ENCODE data around the gene ZDHHC11. TPM values are rescaled to one million over a fixed set of nuclear protein-coding genes. Genes with fewer than 3 reads are reported as not detected.
A peak's percentile ranks its signal among the peaks of the same experiment; 100 is the strongest.

The ZDHHC11 gene
- total RNA-seq, 1 experiment from 2014 or later = 3.6 TPM

DNA sequence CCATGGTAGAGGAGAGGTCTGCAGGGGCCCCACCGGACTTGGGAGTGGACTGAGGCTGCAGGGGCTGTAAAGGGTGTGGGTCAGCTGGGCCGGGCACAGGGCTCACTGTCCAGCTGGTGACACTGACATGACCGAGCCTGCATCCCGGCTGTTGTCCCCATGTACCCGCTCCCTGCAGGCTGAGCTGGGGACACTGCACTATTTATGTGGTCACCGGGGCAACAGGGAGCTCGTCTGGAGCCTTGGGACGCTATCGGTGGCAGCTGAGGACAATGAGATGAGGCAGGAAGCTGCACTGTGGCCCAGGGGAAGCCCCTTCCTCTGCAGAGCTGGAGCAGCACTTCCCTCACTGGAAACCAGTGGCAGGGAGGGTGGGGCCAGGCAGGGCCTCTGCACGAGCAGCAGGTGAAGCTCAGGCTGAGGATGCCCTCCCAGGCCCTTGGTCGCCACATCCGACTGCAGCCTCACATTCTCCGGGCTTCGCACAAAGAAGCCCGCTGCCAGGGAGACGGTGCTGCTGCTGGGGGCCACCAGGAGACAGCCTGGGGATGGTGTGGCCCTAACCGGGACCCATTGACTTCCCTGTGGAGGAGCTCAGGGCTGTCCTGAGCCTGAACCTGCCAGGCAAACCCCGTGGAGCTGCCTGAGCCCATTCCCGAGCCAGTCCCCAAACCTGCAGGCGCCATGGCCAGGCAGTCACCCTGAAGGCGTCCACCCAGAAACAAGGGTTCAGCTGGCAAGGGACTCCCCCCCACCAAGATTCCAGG, 92.7 kb downstream of the ZDHHC11 start:
- intact Hi-C loops (cut with micrococcal nuclease; ENCODE audit: unreplicated experiment) = no loop called here
- ChIA-PET POLR2A (no interaction called here), CTCF (interaction anchor here (0.5 kb wide), 1 partner anchor 286 kb away, joined by 3 read pairs; no protein-coding TSS in a partner anchor)
- no TSS peak for BruUV-seq (replicated peaks)
- H3K4me3 ChIP-seq (ENCODE audit: low read depth, low read length) = no peak overlapping the region
- Mint-ChIP-seq H3K4me1 (ENCODE audit: low read depth, unreplicated experiment) (peaks cover 10% of the 10 kb centered on the region), H3K27ac (ENCODE audit: unreplicated experiment) (no peak overlapping the region), H3K9me3 (ENCODE audit: unreplicated experiment) (no peaks in the 10 kb centered on the region), H3K36me3 (ENCODE audit: insufficient read depth, unreplicated experiment) (no peaks in the 10 kb centered on the region), H3K4me3 (ENCODE audit: unreplicated experiment) (no peak overlapping the region), H3K27me3 (ENCODE audit: insufficient read depth, unreplicated experiment) (peaks cover 4% of the 10 kb centered on the region)
- no peaks in the 10 kb centered on the region for H3K27me3 ChIP-seq (replicated peaks; ENCODE audit: control insufficient read depth, insufficient read depth, low read length)
- peak; percentile 25 to 30 for DNase-seq
- TF ChIP-seq, protein P1, sequence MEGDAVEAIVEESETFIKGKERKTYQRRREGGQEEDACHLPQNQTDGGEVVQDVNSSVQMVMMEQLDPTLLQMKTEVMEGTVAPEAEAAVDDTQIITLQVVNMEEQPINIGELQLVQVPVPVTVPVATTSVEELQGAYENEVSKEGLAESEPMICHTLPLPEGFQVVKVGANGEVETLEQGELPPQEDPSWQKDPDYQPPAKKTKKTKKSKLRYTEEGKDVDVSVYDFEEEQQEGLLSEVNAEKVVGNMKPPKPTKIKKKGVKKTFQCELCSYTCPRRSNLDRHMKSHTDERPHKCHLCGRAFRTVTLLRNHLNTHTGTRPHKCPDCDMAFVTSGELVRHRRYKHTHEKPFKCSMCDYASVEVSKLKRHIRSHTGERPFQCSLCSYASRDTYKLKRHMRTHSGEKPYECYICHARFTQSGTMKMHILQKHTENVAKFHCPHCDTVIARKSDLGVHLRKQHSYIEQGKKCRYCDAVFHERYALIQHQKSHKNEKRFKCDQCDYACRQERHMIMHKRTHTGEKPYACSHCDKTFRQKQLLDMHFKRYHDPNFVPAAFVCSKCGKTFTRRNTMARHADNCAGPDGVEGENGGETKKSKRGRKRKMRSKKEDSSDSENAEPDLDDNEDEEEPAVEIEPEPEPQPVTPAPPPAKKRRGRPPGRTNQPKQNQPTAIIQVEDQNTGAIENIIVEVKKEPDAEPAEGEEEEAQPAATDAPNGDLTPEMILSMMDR (IDR thresholded peaks at IDR 0.05; ENCODE audit: insufficient read depth in 1 of 2, low read depth in 1 of 2, low read length in 1 of 2, severe bottlenecking in 1 of 2, unreplicated experiment in 1 of 2) = no peak
- peaks cover 6% of the 10 kb centered on the region; the same call in 1 of the 2 replicates for H3K4me1 ChIP-seq
- H3K9me3 ChIP-seq = no peaks in the 10 kb centered on the region
- no peaks in the 10 kb centered on the region for H3K36me3 ChIP-seq (ENCODE audit: control insufficient read depth, insufficient read depth, low read length)

DNA sequence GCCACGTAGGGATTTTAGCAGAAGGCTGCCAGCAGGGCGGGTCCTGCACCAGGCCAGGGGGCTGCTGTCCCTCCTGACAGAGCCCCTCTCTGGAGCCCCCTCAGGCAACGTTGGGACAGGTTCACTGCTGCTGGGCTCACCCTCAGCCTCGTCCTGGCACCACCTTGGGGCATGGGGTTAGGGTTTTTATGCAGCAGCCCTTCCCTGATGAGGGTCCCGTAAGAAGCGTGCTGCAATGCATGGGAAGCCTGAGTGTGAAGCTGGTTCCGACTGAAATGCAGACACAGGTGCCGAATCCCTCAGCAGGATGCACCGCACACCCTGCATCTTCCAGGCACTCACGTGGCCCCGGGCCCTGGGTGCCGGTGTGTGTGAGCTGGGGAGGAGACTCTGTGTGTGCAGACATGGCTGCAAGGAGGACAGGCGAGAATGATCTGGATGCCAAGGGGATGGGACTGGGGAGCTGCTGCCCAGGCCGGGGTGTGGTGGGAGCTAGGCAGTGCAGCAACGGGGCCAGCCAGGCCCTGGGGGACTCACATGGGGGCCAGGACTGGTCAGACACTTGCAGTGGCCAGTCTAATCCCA, 93.3 kb downstream of the ZDHHC11 start:
- no peak for DNase-seq
- ChIA-PET CTCF (no interaction called here), POLR2A (no interaction called here)
- Mint-ChIP-seq H3K4me3 (ENCODE audit: unreplicated experiment) (no peak overlapping the region), H3K27ac (ENCODE audit: unreplicated experiment) (no peak overlapping the region), H3K27me3 (ENCODE audit: insufficient read depth, unreplicated experiment) (peaks cover under 1% of the 10 kb centered on the region), H3K9me3 (ENCODE audit: unreplicated experiment) (no peaks in the 10 kb centered on the region), H3K4me1 (ENCODE audit: low read depth, unreplicated experiment) (peaks cover 10% of the 10 kb centered on the region), H3K36me3 (ENCODE audit: insufficient read depth, unreplicated experiment) (no peaks in the 10 kb centered on the region)
- no TSS peak for BruUV-seq (replicated peaks)
- H3K27me3 ChIP-seq (replicated peaks; ENCODE audit: control insufficient read depth, insufficient read depth, low read length) = no peaks in the 10 kb centered on the region
- H3K4me1 ChIP-seq = peaks cover 6% of the 10 kb centered on the region; the same call in 1 of the 2 replicates
- H3K9me3 ChIP-seq = no peaks in the 10 kb centered on the region
- no peak overlapping the region for H3K4me3 ChIP-seq (ENCODE audit: low read depth, low read length)
- intact Hi-C loops (cut with micrococcal nuclease; ENCODE audit: unreplicated experiment) = no loop called here
- H3K36me3 ChIP-seq (ENCODE audit: control insufficient read depth, insufficient read depth, low read length) = no peaks in the 10 kb centered on the region
- TF ChIP-seq, protein P1 (IDR thresholded peaks at IDR 0.05; ENCODE audit: insufficient read depth in 1 of 2, low read depth in 1 of 2, low read length in 1 of 2, severe bottlenecking in 1 of 2, unreplicated experiment in 1 of 2) = no peak

DNA sequence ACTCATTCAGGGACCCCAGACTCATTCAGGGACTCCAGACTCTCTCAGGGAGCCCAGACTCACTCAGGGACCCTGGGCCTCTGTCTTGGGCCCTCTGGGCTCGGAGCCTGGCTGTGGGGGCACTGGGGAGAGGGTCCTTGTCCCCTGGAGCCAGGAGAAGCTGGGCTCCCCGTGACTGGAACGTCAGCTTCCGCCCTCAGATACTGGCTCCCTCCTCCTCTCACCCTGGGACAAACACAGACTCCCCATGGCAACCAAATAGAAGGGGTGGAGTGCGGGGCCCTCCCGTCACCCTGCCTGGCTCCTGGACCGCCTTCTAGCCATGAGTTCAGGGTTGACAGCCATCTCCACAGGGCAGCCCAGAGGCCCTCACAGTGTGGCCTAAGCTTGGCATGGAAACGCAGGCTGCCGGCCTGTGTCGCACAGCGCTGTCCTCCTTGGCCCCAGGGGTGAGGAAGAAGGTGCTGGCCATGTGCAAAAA, 93.9 kb downstream of the ZDHHC11 start:
- Histone ChIP-seq H3K36me3 (ENCODE audit: control insufficient read depth, insufficient read depth, low read length) (no peaks in the 10 kb centered on the region), H3K4me3 (ENCODE audit: low read depth, low read length) (no peak overlapping the region), H3K9me3 (no peaks in the 10 kb centered on the region), H3K27me3 (replicated peaks; ENCODE audit: control insufficient read depth, insufficient read depth, low read length) (no peaks in the 10 kb centered on the region), H3K4me1 (peaks cover 6% of the 10 kb centered on the region; the same call in 1 of the 2 replicates)
- Mint-ChIP-seq H3K27ac (ENCODE audit: unreplicated experiment) (no peak overlapping the region), H3K4me1 (ENCODE audit: low read depth, unreplicated experiment) (peaks cover 10% of the 10 kb centered on the region), H3K4me3 (ENCODE audit: unreplicated experiment) (no peak overlapping the region), H3K27me3 (ENCODE audit: insufficient read depth, unreplicated experiment) (no peaks in the 10 kb centered on the region), H3K9me3 (ENCODE audit: unreplicated experiment) (no peaks in the 10 kb centered on the region), H3K36me3 (ENCODE audit: insufficient read depth, unreplicated experiment) (no peaks in the 10 kb centered on the region)
- CTCF ChIA-PET = no interaction called here
- POLR2A ChIA-PET = no interaction called here
- intact Hi-C loops (cut with micrococcal nuclease; ENCODE audit: unreplicated experiment) = no loop called here
- TF ChIP-seq, protein P1 (IDR thresholded peaks at IDR 0.05; ENCODE audit: insufficient read depth in 1 of 2, low read depth in 1 of 2, low read length in 1 of 2, severe bottlenecking in 1 of 2, unreplicated experiment in 1 of 2) = no peak
- DNase-seq = peak in 1 of 2 experiments; percentile 22
- no TSS peak for BruUV-seq (replicated peaks)
